Pancreas (tissue), 10 donors: ENCODE data around the gene LRMDA. TPM values are rescaled to one million over a fixed set of nuclear protein-coding genes. Genes with fewer than 3 reads are reported as not detected.

ENCODE experiments used
- ATAC-seq, 4 donors: fragments of 200-7000 bp; cut with Tn5 transposase; one replicate each; pipeline versions ENCODE4 v1.8.0 to v1.9.1; 2020; ENCODE audit warnings: mild to moderate bottlenecking in 4 of 4, moderate library complexity in 4 of 4
- DNase-seq, 6 donors: peaks; one replicate each; pipeline ENCODE4 v3.0.0-alpha.2; 2020
- FAIRE-seq: peaks from 2 replicates; lab custom pipeline; 2012; peaks lifted over from hg19 to GRCh38; lab: Jason Lieb, UNC
- H3K27ac ChIP-seq, 4 donors: fragments of 200-600 bp; sonication (generic); 1 replicate in 3 of 4; 2 replicates in 1 of 4; pipeline versions ENCODE4 v1.5.0 to v1.8.0; 2020
- H3K27me3 ChIP-seq, 4 donors: fragments of 200-600 bp; one replicate each; pipeline ENCODE4 v1.8.0; 2021
- H3K36me3 ChIP-seq, 3 donors: fragments of 200-600 bp; sonication (generic) in 1 of 3; one replicate each; pipeline versions ENCODE4 v1.5.0 to v1.8.0; 2020 to 2021
- H3K4me1 ChIP-seq, 3 donors: fragments of 200-600 bp; one replicate each; pipeline ENCODE4 v1.8.0; 2021
- H3K4me3 ChIP-seq, 4 donors: fragments of 200-600 bp; sonication (generic) in 2 of 4; one replicate each; pipeline versions ENCODE4 v1.5.0 to v1.8.0; 2020 to 2021
- H3K9me3 ChIP-seq, 4 donors: fragments of 200-600 bp; one replicate each; pipeline ENCODE4 v1.8.0; 2021
- CTCF ChIP-seq, 4 donors: fragments of 200-600 bp; sonication (generic) in 3 of 4; IDR thresholded peaks; one replicate each; pipeline versions ENCODE4 v1.5.0 to v1.8.0; 2021; ENCODE audit warnings: antibody characterized with exemption in 4 of 4
- WGBS, 2 donors: extraction: QIAGEN DNeasy Blood & Tissue Kit; methylation state at CpG; one replicate each; pipeline ENCODE4 v1.1.7; 2013; 5-methylcytosine and 5-hydroxymethylcytosine counted together
- intact Hi-C, 3 donors: fragments of 100-400 bp; cut with DNase I; formaldehyde crosslinking; loops; one replicate each; pipeline versions ENCODE4 v1.11.1 to v1.14.2; 2022
- polyA plus RNA-seq, 2 donors: library from polyadenylated mRNA; stranded (reverse); fragments of 200-250 nt; gene quantifications; one replicate each; pipeline ENCODE4 v1.2.3, GENCODE V29; 2013
- total RNA-seq, 6 donors: library from RNA; stranded (reverse); fragmentation: NEBNext Ultra II Directional in 4 of 6; extraction: Animal tissue kit (Norgen Biotek cat#: 25700) in 4 of 6; gene quantifications; one replicate each; pipeline versions ENCODE4 v1.2.1 to v1.2.4, GENCODE V29; 2021 to 2023
- donor health status: healthy with polysubstance abuse.
- donor health status: DM: no; HTN: no; CAD: no; lungs with moderate emphysema.
- donor health status: DM: no; HTN: no; CAD: no.
- donor health status: control.
- donor health status: control.
- donor health status: Bipolar disorder and iron deficiency.
- donor health status: DM: yes; HTN: yes; CAD: no.
- donor health status: DM: no; HTN: no; CAD: no.
- donor health status: DM: no; HTN: no; CAD: no.
- donor health status: DM: yes; HTN: yes; CAD: no.

LRMDA gene
- total and polyA plus RNA-seq, 8 donors, result 4.6 to 21.2 (median 13.4) TPM

- no peaks in the 10 kb centered on the region for H3K36me3 ChIP-seq
- peaks cover 0 to 7% (median 6%) of the 10 kb centered on the region in 3 donors for H3K4me1 ChIP-seq
- no peak for DNase-seq
- H3K9me3 ChIP-seq, result no peaks in the 10 kb centered on the region
- no peak overlapping the region for H3K27ac ChIP-seq
- FAIRE-seq, result no peak
- no peak overlapping the region for H3K4me3 ChIP-seq
- 89 to 96% methylated on average over 1 of the region's 1 CpG for WGBS, 2 donors
- TF ChIP-seq CTCF (IDR thresholded peaks at IDR 0.05), result no peak
- ATAC-seq, result no peak
- intact Hi-C loops, result no loop called here
- no peaks in the 10 kb centered on the region for H3K27me3 ChIP-seq
These were observed 222.8 kb downstream of the LRMDA start for GRCh38 chr10:75654171-75654771.

- ATAC-seq (no peak), DNase-seq (no peak), FAIRE-seq (no peak)
- H3K27me3 ChIP-seq, result no peaks in the 10 kb centered on the region
- intact Hi-C loops, result no loop called here
- H3K4me1 ChIP-seq, result peaks cover 0 to 7% (median 6%) of the 10 kb centered on the region in 3 donors
- H3K4me3 ChIP-seq, result no peak overlapping the region
- H3K36me3 ChIP-seq, result no peaks in the 10 kb centered on the region
- no peaks in the 10 kb centered on the region for H3K9me3 ChIP-seq
- WGBS, 2 donors, result 68 to 71% methylated on average over 6 of the region's 6 CpGs
- TF ChIP-seq CTCF (IDR thresholded peaks at IDR 0.05), result no peak
- H3K27ac ChIP-seq, result no peak overlapping the region
These were observed 223.3 kb downstream of the LRMDA start for GRCh38 chr10:75654772-75655171.

GRCh38 chr10:75655791-75656451 is 224.5 kb downstream of the LRMDA start:
- intact Hi-C loops, result no loop called here
- H3K4me1 ChIP-seq, result peaks cover 0 to 11% (median 6%) of the 10 kb centered on the region in 3 donors
- WGBS, 2 donors, result 29 to 31% methylated on average over 3 of the region's 3 CpGs
- H3K9me3 ChIP-seq, result no peaks in the 10 kb centered on the region
- H3K4me3 ChIP-seq, result no peak overlapping the region
- ATAC-seq (peak in 3 of 4 donors; percentile 69 to 83 (median 73)), DNase-seq (peak in 1 of 6 donors; percentile 25), FAIRE-seq (no peak)
- no peak overlapping the region for H3K27ac ChIP-seq
- no peaks in the 10 kb centered on the region for H3K36me3 ChIP-seq
- no peak for TF ChIP-seq CTCF (IDR thresholded peaks at IDR 0.05)
- H3K27me3 ChIP-seq, result no peaks in the 10 kb centered on the region

- Histone ChIP-seq H3K4me3 (no peak overlapping the region), H3K27ac (no peak overlapping the region), H3K4me1 (peaks cover 0 to 11% (median 6%) of the 10 kb centered on the region in 3 donors), H3K9me3 (no peaks in the 10 kb centered on the region), H3K36me3 (no peaks in the 10 kb centered on the region), H3K27me3 (no peaks in the 10 kb centered on the region)
- intact Hi-C loops, result no loop called here
- WGBS, 2 donors, result 95 to 100% methylated on average over 2 of the region's 2 CpGs
- no peak for DNase-seq
- ATAC-seq, result no peak
- TF ChIP-seq CTCF (IDR thresholded peaks at IDR 0.05), result no peak
- no peak for FAIRE-seq
These were observed 225.9 kb downstream of the LRMDA start for GRCh38 chr10:75657351-75657750.

- 89 to 96% methylated on average over 4 of the region's 4 CpGs for WGBS, 2 donors
- FAIRE-seq (no peak), ATAC-seq (no peak)
These were observed 226.6 kb downstream of the LRMDA start for GRCh38 chr10:75658036-75658435.

More at GRCh38 chr10:75658036-75658435, 226.6 kb downstream of the LRMDA start:
- Histone ChIP-seq H3K27me3 (no peaks in the 10 kb centered on the region), H3K4me1 (peaks cover 0 to 12% (median 6%) of the 10 kb centered on the region in 3 donors), H3K27ac (no peak overlapping the region), H3K36me3 (no peaks in the 10 kb centered on the region), H3K4me3 (no peak overlapping the region), H3K9me3 (no peaks in the 10 kb centered on the region)
- DNase-seq, result no peak
- TF ChIP-seq CTCF (IDR thresholded peaks at IDR 0.05), result no peak
- intact Hi-C loops, result no loop called here
